Right lobe of liver (tissue), 4 donors: ENCODE results near the gene VAV2.

ENCODE experiments used
- POLR2A ChIP-seq: fragments of 450-650 bp; IDR thresholded peaks from one replicate; pipeline ENCODE4 v1.6.1; 2017; ENCODE audit warnings: antibody characterized with exemption, mild to moderate bottlenecking
- TF ChIP-seq, protein P1 (sequence below), 4 donors: fragments of 200-600 bp in 3 of 4; fragments of 450-650 bp in 1 of 4; IDR thresholded peaks; one replicate each; pipeline versions ENCODE4 v1.5.1 to v1.8.0; 2016 to 2022; ENCODE audit warnings: antibody characterized with exemption in 4 of 4, mild to moderate bottlenecking in 2 of 4
- donor health status: DM: no; HTN: no; CAD: no.
- donor health status: DM: no; HTN: no; CAD: no.
- donor health status: DM: no; HTN: yes; CAD: no.

DNA sequence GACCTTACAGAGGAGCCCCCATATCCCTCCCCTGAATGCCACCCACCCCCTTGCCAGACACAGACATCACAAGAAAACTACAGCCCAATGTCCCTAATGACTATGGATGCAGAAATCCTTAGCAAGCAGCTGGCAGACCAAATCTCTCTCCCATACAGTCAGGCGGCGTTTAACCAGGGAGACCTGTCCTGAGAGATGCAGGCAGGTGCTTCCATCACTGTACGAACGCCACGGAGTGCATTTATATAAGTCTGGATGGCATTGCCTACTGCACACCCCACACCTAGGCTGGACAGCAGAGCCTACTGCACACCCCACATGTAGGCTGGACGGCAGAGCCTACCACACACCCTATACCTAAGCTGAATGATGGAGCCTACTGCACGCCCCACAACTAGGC is 219.5 kb downstream of the VAV2 start:
- TF ChIP-seq, protein P1, sequence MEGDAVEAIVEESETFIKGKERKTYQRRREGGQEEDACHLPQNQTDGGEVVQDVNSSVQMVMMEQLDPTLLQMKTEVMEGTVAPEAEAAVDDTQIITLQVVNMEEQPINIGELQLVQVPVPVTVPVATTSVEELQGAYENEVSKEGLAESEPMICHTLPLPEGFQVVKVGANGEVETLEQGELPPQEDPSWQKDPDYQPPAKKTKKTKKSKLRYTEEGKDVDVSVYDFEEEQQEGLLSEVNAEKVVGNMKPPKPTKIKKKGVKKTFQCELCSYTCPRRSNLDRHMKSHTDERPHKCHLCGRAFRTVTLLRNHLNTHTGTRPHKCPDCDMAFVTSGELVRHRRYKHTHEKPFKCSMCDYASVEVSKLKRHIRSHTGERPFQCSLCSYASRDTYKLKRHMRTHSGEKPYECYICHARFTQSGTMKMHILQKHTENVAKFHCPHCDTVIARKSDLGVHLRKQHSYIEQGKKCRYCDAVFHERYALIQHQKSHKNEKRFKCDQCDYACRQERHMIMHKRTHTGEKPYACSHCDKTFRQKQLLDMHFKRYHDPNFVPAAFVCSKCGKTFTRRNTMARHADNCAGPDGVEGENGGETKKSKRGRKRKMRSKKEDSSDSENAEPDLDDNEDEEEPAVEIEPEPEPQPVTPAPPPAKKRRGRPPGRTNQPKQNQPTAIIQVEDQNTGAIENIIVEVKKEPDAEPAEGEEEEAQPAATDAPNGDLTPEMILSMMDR (IDR thresholded peaks at IDR 0.05), result no peak
- TF ChIP-seq POLR2A, result no peak
